HG03439 (cell line): Measurements from ENCODE around the gene MASP2.
"Not testable (repeated sequence)": the region's sequence is repeated elsewhere in the genome, so short reads cannot be mapped to it uniquely, and the experiment has no call there.

Experiments used
- ATAC-seq: cut with Tn5 transposase; IDR thresholded peaks from one replicate; pipeline ENCODE4 v1.9.1; 2021; ENCODE audit warnings: mild to moderate bottlenecking, moderate library complexity; ENCODE audit not compliant: unreplicated experiment

The MASP2 gene

GRCh38 chr1:10992004-10992403, 55.0 kb downstream of the MASP2 start:
- ATAC-seq, result not testable (repeated sequence)

- no peak for ATAC-seq
These were observed 56.2 kb downstream of the MASP2 start for GRCh38 chr1:10990828-10991227.

GRCh38 chr1:10989920-10990516, 57.0 kb downstream of the MASP2 start:
- ATAC-seq, result not testable (repeated sequence)

- ATAC-seq, result no peak
These were observed 57.9 kb downstream of the MASP2 start for GRCh38 chr1:10989095-10989494.

- ATAC-seq, result no peak
These were observed 59.1 kb downstream of the MASP2 start for GRCh38 chr1:10987840-10988417.

- ATAC-seq, result no peak
These were observed 60.5 kb downstream of the MASP2 start for GRCh38 chr1:10986525-10986890.

GRCh38 chr1:10980841-10981727, 66.0 kb downstream of the MASP2 start:
- ATAC-seq, result no peak

- ATAC-seq, result no peak
These were observed 66.9 kb downstream of the MASP2 start for GRCh38 chr1:10980094-10980577.

GRCh38 chr1:10979483-10979920, 67.5 kb downstream of the MASP2 start:
- ATAC-seq, result no peak

- ATAC-seq, result no peak
These were observed 68.3 kb downstream of the MASP2 start for GRCh38 chr1:10978719-10979118.
